ENCODE results near the gene FGF11. TPM values are rescaled to one million over a fixed set of nuclear protein-coding genes. Genes with fewer than 3 reads are reported as not detected.
A peak's percentile ranks its signal among the peaks of the same experiment; 100 is the strongest.

The FGF11 gene
- total and polyA plus RNA-seq, 2 of the 13 experiments (the other 11 are each of a cell fraction or from before 2014, with no cell fraction given), result 0.20 to 7.6 TPM

GRCh38 chr17:7403977-7404736 is 35.2 kb upstream of the FGF11 start, which contains the start of gene TMEM256 (continued):
- TF ChIP-seq CSRNP2 (CRISPR knock-in tag; conservative IDR thresholded peaks at IDR 0.05; ENCODE audit: low read depth) (no peak), ZNF180 (CRISPR knock-in tag; IDR thresholded peaks at IDR 0.05; ENCODE audit: borderline replicate concordance, low read depth) (no peak), GTF2F1 (IDR thresholded peaks at IDR 0.05; ENCODE audit: low read length) (0 out of 2 replicates have a peak, but pooled peaks have one; percentile 30), AGO1 (IDR thresholded peaks at IDR 0.05; ENCODE audit: low read depth, low read length, poor library complexity, severe bottlenecking) (no peak), ZBTB2 (CRISPR knock-in tag; IDR thresholded peaks at IDR 0.05; ENCODE audit: low read depth) (no peak; the same call in 1 of the 2 replicates), ELF4 (CRISPR knock-in tag; IDR thresholded peaks at IDR 0.05; ENCODE audit: borderline replicate concordance) (peak; percentile 77; the same call in 1 of the 2 replicates), PRDM10 (CRISPR knock-in tag; IDR thresholded peaks at IDR 0.05; ENCODE audit: low read depth) (peak; percentile 75; the same call in 1 of the 2 replicates), ZNF274 (CRISPR knock-in tag; IDR thresholded peaks at IDR 0.05) (peak; percentile 76; the same call in 1 of the 2 replicates), NCOR1 (IDR thresholded peaks at IDR 0.05; ENCODE audit: borderline replicate concordance, low read length) (peak; percentile 28; the same call in 1 of the 2 replicates), TARDBP (CRISPR knock-in tag; IDR thresholded peaks at IDR 0.05) (peak; percentile 40; the same call in 1 of the 2 replicates), SNAPC2 (CRISPR knock-in tag; IDR thresholded peaks at IDR 0.05) (peak; percentile 76), TBX3 (IDR thresholded peaks at IDR 0.05; ENCODE audit: borderline replicate concordance) (peak; percentile 74), HMGXB3 (CRISPR knock-in tag; IDR thresholded peaks at IDR 0.05; ENCODE audit: borderline replicate concordance) (peak; percentile 98), NFYC (CRISPR knock-in tag; IDR thresholded peaks at IDR 0.05) (peak; percentile 91), ZNF234 (CRISPR knock-in tag; conservative IDR thresholded peaks at IDR 0.05) (no peak), ZNF331 (CRISPR knock-in tag; IDR thresholded peaks at IDR 0.05) (0 out of 2 replicates have a peak, but pooled peaks have one; percentile 27)

All from HepG2 (cell line).